NT2/D1 (cell line): Measurements from ENCODE around the gene MRPL4.

Experiments
- YY1 ChIP-seq: IDR thresholded peaks from 2 replicates; pipeline ENCODE4 v1.6.1; 2011; ENCODE audit not compliant: insufficient read length, insufficient read depth
- ZNF274 ChIP-seq: IDR thresholded peaks from 2 replicates; pipeline ENCODE4 v1.6.1; 2011; ENCODE audit warnings: mild to moderate bottlenecking, low read depth, low read length

- TF ChIP-seq ZNF274 (no peak), YY1 (no peak)
Observed at GRCh38 chr19:10209315-10209714, 42.7 kb upstream of the MRPL4 start.
